HG03103 (cell line): Measurements from ENCODE around the gene APOL3.
"Not testable (repeated sequence)": the region's sequence is repeated elsewhere in the genome, so short reads cannot be mapped to it uniquely, and the experiment has no call there.

Source experiments
- ATAC-seq: cut with Tn5 transposase; IDR thresholded peaks from one replicate; pipeline ENCODE4 v1.9.1; 2021; ENCODE audit warnings: low read depth; ENCODE audit not compliant: unreplicated experiment

The APOL3 gene, protein sequence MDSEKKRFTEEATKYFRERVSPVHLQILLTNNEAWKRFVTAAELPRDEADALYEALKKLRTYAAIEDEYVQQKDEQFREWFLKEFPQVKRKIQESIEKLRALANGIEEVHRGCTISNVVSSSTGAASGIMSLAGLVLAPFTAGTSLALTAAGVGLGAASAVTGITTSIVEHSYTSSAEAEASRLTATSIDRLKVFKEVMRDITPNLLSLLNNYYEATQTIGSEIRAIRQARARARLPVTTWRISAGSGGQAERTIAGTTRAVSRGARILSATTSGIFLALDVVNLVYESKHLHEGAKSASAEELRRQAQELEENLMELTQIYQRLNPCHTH

DNA sequence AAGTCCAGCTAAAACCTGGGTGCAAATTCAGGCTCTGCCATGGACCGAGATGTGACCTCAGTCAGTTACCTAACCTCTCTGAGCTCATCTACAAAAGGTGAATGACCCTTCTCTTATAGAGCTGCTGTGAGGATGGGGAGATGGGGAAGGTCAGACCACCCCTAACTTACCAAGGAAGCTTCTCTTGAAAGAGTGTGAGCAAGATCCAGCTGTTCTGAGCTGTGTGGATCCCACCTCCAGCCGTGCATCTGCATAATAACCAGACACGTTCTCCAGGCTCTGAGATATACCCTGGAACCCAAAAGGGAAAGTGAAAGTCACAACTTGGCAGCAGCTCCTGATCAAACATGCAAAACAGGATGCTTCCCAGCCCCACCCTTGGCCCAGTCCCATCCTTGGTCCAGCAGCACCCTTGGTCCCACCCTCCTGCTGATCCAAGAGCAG lies at the start of gene APOL3:
TSS of gene APOL3 (minus strand) at position 257 of the 444 bp plus-strand sequence. CDS start 11,700 bp downstream, outside the sequence.
- ATAC-seq: no peak

DNA sequence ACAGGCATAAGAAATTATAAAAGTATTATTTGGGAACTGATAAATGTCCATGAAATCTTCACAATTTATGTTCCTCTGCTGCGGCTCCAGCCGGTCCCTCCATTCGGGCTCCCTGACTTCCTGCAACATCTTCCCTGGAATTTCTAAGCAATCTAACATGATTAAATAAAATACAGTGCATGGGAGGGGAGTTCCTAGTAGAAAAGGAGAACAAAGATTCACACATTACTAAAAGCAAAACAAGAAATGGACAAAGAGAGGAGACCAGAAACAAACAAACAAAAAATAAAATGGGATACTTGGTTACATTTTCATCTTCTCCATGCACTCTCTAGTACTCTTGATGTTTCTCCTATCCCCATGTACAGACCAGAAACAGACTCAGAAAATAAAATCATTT lies 49.7 kb upstream of the APOL3 start:
- ATAC-seq: no peak

- not testable (repeated sequence) for ATAC-seq
Observed at GRCh38 chr22:36209488-36209908, 48.9 kb upstream of the APOL3 start.

DNA sequence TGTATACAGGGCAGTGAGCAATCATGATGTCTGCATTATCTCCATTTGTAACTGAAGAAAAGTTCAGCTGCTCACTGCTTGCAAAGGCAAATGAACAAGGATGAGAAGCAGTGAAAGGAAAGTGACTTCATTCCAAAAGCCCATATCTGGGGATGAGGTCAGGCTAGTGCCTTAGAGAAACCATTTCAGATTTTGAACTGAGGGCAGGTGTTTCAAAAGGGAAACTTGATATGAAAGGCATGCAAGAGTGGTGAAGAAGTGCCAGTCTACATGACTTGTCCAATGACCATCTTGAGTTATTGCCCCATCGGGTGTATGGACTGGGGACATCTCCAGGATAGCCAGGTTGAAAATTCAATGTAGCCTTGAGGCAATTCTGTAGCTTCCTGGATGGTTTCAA lies 48.4 kb upstream of the APOL3 start:
- ATAC-seq: no peak

- ATAC-seq: no peak
Observed at GRCh38 chr22:36208162-36208765, 47.7 kb upstream of the APOL3 start.

- no peak for ATAC-seq
Observed at GRCh38 chr22:36206255-36206654, 45.7 kb upstream of the APOL3 start.

GRCh38 chr22:36205573-36205972 lies 45.0 kb upstream of the APOL3 start:
- not testable (repeated sequence) for ATAC-seq

- ATAC-seq: no peak
Observed at GRCh38 chr22:36204632-36205015, 44.1 kb upstream of the APOL3 start.

DNA sequence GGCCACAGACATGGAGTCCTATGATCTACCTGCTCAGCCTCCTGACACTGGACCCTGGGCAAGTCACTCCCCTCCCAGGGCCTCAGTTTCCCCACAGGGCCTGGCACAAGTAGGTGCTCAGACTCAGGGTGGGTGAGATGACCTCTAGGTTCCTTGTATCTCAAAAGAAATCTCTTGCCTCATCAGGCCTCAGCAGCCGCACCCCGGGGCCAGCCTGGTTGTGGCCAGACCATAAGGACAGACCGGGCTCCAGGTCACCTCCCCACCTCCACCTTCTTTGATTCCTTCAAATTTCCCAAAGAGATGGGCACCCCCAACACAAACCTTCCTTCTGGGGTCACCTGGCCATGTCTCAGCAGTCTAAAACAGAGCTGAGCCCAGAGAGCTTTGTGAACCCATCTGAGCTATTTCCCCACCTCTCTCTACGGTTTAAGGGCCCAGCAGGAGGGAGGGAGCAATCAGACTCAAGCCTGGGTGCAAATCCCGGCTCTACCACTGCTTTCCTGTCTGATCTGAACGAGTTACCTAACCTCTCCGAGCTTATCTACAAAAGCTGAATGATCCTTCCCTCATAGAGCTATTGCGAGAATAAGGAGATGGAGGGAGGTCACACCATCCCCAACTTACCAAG lies 43.6 kb upstream of the APOL3 start:
- ATAC-seq: no peak

DNA sequence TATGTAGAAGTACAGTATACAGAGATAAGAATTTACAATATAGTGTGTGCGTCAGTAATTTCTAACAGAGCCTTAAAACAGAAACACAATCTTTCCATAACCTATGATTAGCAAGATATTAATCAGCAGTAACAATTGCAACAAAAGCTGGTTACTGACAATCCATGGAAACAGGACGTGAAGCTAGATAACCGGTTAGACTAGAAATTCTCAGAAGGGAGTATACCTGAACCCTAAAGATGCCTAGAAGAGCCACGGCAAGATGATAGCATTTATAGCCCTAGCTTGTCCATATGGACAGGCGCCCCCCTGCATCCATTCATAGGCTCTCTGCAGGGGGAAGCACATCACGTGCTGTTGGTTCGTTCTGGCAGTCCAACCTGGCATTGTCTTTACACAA lies 42.9 kb upstream of the APOL3 start:
- not testable (repeated sequence) for ATAC-seq

- ATAC-seq: not testable (repeated sequence)
Observed at GRCh38 chr22:36202906-36203305, 42.4 kb upstream of the APOL3 start.

GRCh38 chr22:36201630-36202319 lies 41.2 kb upstream of the APOL3 start, which contains the start of gene APOL4:
TSS of gene APOL4 (minus strand) at chr22:36201809. CDS start at chr22:36201734, 75 bp downstream.
- no peak for ATAC-seq

- ATAC-seq: not testable (repeated sequence)
Observed at GRCh38 chr22:36201025-36201424, 40.5 kb upstream of the APOL3 start.

DNA sequence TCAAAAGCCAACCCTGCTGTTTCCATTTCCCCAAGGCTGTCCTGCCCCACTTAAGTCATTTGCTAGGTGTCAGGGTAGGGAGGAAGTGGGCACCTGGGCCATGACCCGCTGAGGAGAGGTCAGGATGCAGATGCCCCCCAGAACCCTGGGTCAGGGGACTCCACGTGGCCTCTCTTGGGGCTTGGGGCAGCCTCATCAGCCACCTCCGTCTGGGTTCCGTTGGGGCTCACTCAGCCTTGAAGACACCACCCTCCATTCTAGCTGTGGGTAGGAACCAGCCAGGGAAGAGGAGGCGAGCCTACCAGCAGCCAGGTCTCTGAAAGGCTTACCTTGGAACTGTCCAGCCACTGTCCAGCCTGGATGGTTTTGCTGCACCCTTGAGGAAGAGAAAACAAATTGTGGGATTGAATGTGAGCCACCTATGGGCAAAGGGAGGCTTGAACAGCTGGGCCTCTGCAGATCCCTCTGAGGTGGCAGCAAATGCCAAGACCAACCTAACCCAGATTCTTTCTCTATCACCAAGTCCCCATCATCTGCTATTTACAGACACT lies 38.5 kb upstream of the APOL3 start:
- ATAC-seq: no peak

DNA sequence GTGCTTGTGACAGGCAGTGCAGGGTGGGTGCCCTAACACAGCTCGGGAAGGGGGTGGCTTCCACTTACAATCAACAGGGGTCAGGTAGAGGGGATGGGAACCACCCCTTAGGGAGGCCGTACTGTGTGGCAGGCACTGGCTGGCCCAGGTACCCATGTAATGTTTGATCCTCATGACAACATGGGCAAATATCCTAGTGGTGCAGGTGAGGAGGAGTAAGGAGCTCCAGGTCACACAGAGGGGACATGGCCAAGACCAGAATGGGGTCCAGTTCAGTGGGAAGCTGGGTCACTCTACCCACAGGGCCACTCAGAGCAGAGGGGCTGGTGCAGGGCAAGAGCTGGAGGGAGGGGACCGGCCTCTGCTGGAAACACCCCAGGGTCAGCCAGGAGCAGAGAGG lies 38.0 kb upstream of the APOL3 start:
- no peak for ATAC-seq

GRCh38 chr22:36197514-36198146 lies 37.1 kb upstream of the APOL3 start:
- ATAC-seq: no peak

DNA sequence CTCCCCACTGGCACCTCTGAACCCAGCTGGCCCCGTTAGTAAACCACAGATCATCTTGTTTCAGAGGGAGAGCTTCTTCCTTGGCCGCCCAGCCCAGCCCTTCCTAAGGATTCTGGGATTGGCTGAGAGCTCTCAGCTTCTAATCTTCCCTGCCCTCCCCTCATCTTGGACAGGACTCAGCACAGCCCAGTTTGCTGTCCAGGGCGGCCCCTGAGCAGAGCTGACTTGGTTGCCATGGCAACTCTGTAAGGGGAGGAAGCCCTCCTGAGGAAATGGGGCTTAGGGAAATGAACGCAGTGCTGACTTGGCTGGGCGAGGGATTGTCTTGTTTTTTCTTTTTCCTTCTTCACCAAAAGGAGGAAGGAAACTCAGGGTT lies 36.5 kb upstream of the APOL3 start:
- no peak for ATAC-seq

GRCh38 chr22:36196254-36197064 lies 35.9 kb upstream of the APOL3 start:
- ATAC-seq: no peak

- ATAC-seq: no peak
Observed at GRCh38 chr22:36194971-36195370, 34.4 kb upstream of the APOL3 start.
